ENCODE data around the gene DPP4. TPM values are rescaled to one million over a fixed set of nuclear protein-coding genes. Genes with fewer than 3 reads are reported as not detected.

Gene DPP4
- total and polyA plus RNA-seq, 2 of the 13 experiments (the other 11 are each of a cell fraction or from before 2014, with no cell fraction given) = 39.4 to 109 TPM

DNA sequence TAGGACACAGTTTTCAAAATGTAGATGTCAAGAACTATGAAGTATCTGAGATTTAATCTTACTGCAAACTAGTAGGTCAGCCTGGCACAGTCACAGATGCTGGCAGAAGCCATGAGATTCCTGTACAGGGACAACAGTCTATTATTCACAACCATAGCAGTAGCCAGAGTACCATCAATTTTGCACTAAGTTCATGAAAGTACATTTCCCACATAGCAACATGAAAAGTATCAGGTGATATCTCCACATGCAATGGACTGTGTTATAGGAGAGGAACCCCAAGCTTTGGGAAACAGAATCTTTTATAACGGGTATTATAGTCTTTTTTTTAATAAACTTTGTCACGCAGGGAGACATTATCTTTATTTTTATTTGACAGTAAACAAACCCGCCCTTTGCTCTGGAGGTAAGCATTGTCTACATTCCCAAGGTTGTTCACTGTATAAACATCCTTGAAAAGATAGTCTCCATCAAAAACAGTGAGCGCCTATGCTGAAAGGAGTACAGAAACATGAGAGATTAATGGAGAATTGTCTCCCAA lies 33.4 kb upstream of the DPP4 start (continued):
- TF ChIP-seq NCOR1 (IDR thresholded peaks at IDR 0.05; ENCODE audit: borderline replicate concordance, low read length) (peak; percentile 79; the same call in 1 of the 2 replicates), SALL1 (CRISPR knock-in tag; IDR thresholded peaks at IDR 0.05) (peak; percentile 64; the same call in 1 of the 2 replicates)
- TF ChIP-seq, protein P1, sequence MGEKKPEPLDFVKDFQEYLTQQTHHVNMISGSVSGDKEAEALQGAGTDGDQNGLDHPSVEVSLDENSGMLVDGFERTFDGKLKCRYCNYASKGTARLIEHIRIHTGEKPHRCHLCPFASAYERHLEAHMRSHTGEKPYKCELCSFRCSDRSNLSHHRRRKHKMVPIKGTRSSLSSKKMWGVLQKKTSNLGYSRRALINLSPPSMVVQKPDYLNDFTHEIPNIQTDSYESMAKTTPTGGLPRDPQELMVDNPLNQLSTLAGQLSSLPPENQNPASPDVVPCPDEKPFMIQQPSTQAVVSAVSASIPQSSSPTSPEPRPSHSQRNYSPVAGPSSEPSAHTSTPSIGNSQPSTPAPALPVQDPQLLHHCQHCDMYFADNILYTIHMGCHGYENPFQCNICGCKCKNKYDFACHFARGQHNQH (CRISPR knock-in tag; IDR thresholded peaks at IDR 0.05) = peak; percentile 58
- TF ChIP-seq, protein P2, sequence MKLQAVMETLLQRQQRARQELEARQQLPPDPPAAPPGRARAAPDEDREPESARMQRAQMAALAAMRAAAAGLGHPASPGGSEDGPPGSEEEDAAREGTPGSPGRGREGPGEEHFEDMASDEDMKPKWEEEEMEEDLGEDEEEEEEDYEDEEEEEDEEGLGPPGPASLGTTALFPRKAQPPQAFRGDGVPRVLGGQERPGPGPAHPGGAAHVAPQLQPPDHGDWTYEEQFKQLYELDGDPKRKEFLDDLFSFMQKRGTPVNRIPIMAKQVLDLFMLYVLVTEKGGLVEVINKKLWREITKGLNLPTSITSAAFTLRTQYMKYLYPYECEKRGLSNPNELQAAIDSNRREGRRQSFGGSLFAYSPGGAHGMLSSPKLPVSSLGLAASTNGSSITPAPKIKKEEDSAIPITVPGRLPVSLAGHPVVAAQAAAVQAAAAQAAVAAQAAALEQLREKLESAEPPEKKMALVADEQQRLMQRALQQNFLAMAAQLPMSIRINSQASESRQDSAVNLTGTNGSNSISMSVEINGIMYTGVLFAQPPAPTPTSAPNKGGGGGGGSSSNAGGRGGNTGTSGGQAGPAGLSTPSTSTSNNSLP (IDR thresholded peaks at IDR 0.05; ENCODE audit: low read depth, low read length) = peak; percentile 58

- in situ Hi-C loops (cut with HindIII; ENCODE audit: extremely low pct_ligation_motif_present, low pct_unique_long_range_greater_than_20kb) = no loop called here
- TF ChIP-seq MAFF (IDR thresholded peaks at IDR 0.05; ENCODE audit: low read depth, low read length) = peak; percentile 38; the same call in 1 of the 2 replicates
- peak; percentile 47 to 48; a peak in 3 of 4 replicates for TF ChIP-seq MAFK (conservative IDR thresholded peaks at IDR 0.05 in 1 of 2, IDR thresholded peaks at IDR 0.05 in 1 of 2; ENCODE audit: low read length in 2 of 2)
- TF ChIP-seq RARA (CRISPR knock-in tag; IDR thresholded peaks at IDR 0.05) = no peak
- no peak for DNase-seq (ENCODE audit: low spot score)
- Histone ChIP-seq H3K27me3 (ENCODE audit: control insufficient read depth in 1 of 2, insufficient read depth in 2 of 2, low read length in 2 of 2) (no peaks in the 10 kb centered on the region), H4K20me1 (ENCODE audit: insufficient read depth, low read length) (no peaks in the 10 kb centered on the region), H3K4me1 (ENCODE audit: insufficient read depth, low read length) (peaks cover 71% of the 10 kb centered on the region), H3K27ac (ENCODE audit: extremely low read length, insufficient read depth, low read length) (peak overlapping the region; percentile 58), H3K9ac (ENCODE audit: insufficient read depth, low read depth, low read length) (no peak overlapping the region), H3K9me3 (ENCODE audit: low read length) (no peaks in the 10 kb centered on the region), H3K79me2 (ENCODE audit: insufficient read depth, low read length) (no peaks in the 10 kb centered on the region), H2AFZ (ENCODE audit: low read length) (no peak overlapping the region), H3K4me3 (replicated peaks in 1 of 3; ENCODE audit: insufficient read depth in 1 of 3, low read depth in 2 of 3, low read length in 3 of 3) (no peak overlapping the region), H3K4me2 (ENCODE audit: low read depth, low read length) (no peak overlapping the region), H3K36me3 (replicated peaks in 1 of 2; ENCODE audit: control insufficient read depth in 1 of 2, insufficient read depth in 2 of 2, low read length in 2 of 2) (no peaks in the 10 kb centered on the region)
- ChIA-PET POLR2A (interaction anchor here (3.2 kb wide), 1 partner anchor 32 kb away, joined by 10 read pairs; no protein-coding TSS in a partner anchor), CTCF (ENCODE audit: low intra/inter-chr PET ratio, low total read pairs) (no interaction called here)
- BruUV-seq (replicated peaks) = no TSS peak
- no peak for ATAC-seq
- intact Hi-C loops (cut with micrococcal nuclease; ENCODE audit: unreplicated experiment) = no loop called here
- 95% methylated on average over 1 of the region's 1 CpG for WGBS (ENCODE audit: low lambda C conversion rate)
- no peak for FAIRE-seq
Observed at GRCh38 chr2:162106746-162107145, 32.7 kb upstream of the DPP4 start.
